ENCODE data around the gene TENM3.

The TENM3 gene

DNA sequence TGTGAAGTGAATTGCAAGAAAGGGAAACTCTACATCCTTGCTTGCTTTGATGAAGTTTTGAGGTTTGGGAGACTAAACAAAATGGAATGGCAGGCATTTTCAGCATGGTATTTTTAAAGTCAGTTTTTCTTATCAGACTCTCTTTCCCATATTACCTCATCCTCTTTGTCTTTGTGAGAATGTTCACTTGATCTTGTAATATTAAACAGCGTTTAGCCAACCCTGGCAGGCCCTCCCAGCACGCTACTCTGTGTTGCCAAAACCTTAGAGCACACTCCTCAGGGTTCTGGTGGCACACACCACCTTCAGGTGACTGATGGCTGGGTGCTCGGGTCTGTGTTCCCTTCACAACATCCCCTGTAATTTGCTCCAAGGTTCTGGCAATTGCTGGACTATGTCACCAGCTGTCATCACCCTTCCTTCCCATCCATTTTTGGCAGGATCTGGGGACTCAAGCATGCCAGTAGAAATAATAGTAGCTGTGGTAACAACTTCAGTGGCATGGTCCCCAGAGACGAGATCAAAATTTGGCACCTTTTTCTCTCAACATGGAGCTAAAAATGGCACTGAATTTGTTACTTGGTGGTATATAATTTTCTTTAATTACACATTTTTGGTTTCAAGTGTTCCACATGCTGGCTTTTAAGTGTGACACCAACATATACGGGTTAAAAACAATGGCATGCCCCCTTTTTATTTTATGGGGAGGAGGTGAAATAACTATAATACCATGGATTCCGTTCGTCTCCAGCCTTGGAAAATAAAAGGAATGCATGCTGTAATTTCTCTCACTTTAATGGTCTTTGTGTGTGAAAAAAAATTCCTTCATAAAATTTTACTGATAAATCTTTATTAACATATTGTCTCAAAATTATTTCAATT is 400.8 kb downstream of the TENM3 start:
- no peak for DNase-seq

- DNase-seq = no peak
Measured at GRCh38 chr4:182644683-182645050, 401.5 kb downstream of the TENM3 start.

DNA sequence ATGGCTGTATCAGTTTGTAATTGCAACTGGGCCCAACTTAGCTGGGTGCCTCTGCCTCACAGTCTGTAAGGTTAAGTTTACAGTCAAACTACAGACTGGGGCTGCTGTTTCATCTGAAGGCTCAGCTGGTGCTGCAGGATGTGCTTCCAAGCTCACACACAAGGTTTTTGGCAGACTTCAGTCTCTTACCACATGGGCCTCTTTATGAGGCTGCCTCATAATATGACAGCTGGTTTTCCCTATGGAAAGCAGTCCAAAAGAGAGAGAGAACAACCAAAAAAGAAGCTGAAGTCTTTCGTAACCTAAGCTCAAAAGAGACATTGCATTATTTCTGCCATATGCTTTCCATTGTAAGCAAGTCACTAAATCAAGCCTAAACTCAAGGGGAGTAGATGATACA is 402.3 kb downstream of the TENM3 start:
- DNase-seq = no peak

- no peak for DNase-seq
Measured at GRCh38 chr4:182647646-182648300, 404.6 kb downstream of the TENM3 start.

- no peak for DNase-seq
Measured at GRCh38 chr4:182648766-182649165, 405.6 kb downstream of the TENM3 start.

DNA sequence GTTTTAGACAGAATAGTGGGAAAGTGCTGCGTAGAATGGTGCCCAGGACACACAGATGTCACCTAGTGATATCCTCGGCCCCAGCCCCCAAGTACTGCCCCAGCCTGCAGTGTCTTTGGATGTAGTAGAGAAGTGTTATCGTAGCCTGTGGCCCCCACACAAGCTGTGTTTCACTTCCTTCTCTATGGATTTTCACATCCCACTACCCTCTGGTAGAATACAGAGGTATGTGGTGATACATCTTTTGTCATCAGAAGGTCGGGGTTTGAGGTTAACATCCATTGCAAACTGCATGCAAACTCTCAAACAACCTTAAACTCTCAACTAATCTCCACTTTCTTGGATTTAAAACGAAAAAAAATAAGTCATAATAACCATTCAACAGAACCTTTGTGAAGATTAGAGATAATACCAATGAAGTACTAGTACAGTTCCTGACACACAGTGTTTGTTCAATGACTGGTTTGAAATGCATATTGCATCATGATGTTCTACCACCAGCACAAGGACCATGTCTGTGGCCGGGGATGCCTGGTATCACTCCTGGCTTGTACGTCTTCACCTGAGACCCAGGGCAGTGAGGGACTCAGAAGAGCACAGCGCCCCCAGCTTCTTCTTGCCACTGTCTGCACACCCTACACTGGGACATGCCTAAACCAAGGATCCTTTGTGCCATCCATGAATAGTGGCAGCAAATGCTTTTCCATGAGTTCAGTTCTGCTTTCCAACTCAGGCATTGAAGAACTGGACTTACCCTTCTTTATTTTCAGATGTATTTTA is 406.7 kb downstream of the TENM3 start:
- DNase-seq = no peak

DNA sequence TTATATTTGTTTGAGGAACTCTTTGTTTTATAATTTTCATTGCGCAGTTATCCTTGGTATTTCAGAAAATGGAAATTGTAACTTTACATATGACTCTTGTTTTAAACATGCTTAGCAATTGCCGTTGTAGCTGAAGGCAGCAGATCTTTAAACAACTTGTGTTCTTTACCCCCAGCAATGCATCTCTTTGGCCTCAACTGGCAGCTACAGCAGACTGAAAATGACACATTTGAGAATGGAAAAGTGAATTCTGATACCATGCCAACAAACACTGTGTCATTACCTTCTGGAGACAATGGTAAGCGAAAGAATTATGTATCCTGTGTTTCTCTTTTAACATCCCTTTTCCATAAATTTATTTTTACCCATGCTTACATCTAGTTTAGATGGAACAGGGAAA is 410.4 kb downstream of the TENM3 start:
- no peak for DNase-seq

- no peak for DNase-seq
Measured at GRCh38 chr4:182655340-182655739, 412.1 kb downstream of the TENM3 start.

GRCh38 chr4:182662551-182662950 is 419.3 kb downstream of the TENM3 start:
- no peak for DNase-seq

- DNase-seq = no peak
Measured at GRCh38 chr4:182671231-182671630, 428.0 kb downstream of the TENM3 start.

DNA sequence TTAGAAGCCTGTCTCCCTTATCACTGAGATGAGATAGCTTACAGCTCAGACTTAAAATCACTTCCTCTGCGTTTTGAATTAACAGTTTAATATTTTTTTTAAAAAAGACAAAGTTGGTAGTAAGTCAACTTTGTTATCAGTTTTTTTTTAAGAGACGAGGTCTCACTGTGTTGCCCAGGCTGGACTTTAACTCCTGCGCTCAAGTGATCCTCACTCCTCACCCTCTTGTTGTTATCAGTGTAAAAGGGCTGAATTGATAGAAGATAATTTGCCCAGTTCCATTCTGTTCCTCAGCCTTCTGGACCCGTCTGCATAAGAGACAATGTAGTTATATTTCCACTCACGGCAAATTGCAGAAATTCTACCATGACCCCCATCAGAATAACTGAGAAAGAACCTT is 428.5 kb downstream of the TENM3 start:
- no peak for DNase-seq

GRCh38 chr4:182678590-182678989 is 435.4 kb downstream of the TENM3 start:
- DNase-seq = no peak

DNA sequence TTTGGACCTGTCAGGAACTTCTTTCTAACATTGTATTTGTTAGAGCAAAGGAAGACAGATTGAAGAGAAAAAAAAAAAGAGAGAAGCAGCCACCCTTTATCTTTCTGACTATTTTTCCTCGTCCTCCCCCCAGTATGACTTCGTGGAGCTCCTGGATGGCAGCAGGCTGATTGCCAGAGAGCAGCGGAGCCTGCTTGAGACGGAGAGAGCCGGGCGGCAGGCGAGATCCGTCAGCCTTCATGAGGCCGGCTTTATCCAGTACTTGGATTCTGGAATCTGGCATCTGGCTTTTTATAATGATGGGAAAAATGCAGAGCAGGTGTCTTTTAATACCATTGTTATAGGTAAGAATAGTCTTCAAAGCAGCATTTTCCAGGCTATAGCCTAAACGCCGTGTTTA is 436.3 kb downstream of the TENM3 start:
- DNase-seq = no peak

GRCh38 chr4:182680234-182680653 is 437.0 kb downstream of the TENM3 start:
- no peak for DNase-seq

- no peak for DNase-seq
Measured at GRCh38 chr4:182683661-182684060, 440.5 kb downstream of the TENM3 start.

DNA sequence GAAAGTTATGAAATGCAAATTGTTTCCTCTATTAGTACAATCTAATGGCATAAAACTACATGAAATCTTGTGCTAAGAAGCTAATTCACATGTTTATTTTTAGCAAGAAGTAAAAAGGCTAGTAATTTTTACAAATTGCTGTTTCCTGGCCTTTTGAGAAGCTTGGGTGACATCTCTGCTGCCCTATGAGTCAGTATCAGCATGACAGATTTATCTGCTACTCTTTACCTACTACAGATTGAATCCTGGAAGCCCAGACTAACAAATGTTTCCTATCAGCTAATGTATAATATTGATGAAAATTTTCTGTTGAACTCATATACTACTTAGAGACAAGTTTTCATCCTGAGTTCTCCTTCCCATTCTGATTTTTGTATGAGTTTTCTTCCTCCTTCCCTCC is 441.6 kb downstream of the TENM3 start:
- DNase-seq = no peak

DNA sequence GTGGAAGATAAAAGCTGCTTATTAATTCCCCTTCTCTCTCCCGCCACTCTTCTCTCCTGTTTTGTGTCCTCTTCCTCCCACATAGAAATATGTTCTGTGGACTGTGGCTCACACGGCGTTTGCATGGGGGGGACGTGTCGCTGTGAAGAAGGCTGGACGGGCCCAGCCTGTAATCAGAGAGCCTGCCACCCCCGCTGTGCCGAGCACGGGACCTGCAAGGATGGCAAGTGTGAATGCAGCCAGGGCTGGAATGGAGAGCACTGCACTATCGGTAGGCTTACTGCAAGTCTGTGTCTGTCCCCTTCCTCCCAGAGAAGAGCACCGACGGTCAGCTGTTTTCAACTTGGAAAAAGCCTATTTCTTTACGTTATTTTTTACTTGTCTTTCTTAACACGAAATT is 444.9 kb downstream of the TENM3 start:
- DNase-seq = no peak

GRCh38 chr4:182694551-182694950 is 451.3 kb downstream of the TENM3 start:
- DNase-seq = no peak

- no peak for DNase-seq
Measured at GRCh38 chr4:182695009-182695408, 451.8 kb downstream of the TENM3 start.

GRCh38 chr4:182695842-182696241 is 452.6 kb downstream of the TENM3 start:
- no peak for DNase-seq

DNA sequence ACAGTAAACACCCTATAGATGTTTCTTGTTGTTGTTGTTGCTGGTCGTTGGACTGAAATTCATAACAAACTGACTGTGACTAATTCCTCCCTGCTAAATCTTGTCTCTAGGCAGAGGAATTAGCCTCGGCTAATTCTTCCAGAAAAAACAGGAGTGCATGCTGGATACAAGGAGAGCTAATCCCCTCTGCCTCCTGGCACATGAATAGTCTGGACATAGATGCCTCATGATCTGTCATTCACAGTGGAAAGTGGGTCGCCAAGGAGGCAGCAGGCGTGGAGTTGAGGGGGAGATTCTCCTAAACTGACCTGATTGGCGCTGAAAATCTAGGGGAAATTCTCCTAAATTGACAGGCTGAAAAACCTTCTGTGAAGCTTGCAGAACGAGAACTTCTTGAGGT is 453.9 kb downstream of the TENM3 start:
- DNase-seq = no peak

DNA sequence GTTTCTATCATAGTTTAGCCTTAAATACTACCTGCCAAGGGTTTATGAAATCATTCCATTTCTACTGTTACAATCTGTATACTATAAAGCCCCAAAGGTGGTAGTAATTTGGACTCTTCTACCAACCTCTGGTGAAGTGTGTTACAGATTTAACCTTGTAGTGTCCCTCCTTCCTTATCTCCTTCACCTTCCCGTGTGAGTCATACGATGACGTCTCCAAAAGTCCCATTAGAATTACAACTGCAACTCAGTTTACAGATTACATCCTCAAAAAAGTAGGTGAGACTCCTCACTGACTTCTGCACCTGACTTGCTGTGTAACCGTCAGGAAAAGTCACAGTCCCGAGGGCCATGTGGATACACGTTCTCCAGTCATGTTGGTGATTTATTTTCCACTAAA is 455.0 kb downstream of the TENM3 start:
- DNase-seq = no peak

- no peak for DNase-seq
Measured at GRCh38 chr4:182699201-182699600, 456.0 kb downstream of the TENM3 start.

GRCh38 chr4:182699795-182700194 is 456.6 kb downstream of the TENM3 start:
- no peak for DNase-seq

Data from CD4-positive, alpha-beta T cell treated with Interleukin-10 for 1 hour (primary cell).